ENCODE data around the gene MOXD1.

Gene MOXD1

GRCh38 chr6:132400883-132401617 lies at the start of gene MOXD1:
Gene MOXD1, minus strand, starts transcription at chr6:132401475. Its CDS starts 49 bp downstream, at chr6:132401426.
- DNase-seq = no peak

GRCh38 chr6:132446855-132447241 lies 45.6 kb upstream of the MOXD1 start:
- no peak for DNase-seq

GRCh38 chr6:132446141-132446854 lies 45.0 kb upstream of the MOXD1 start:
- no peak for DNase-seq

GRCh38 chr6:132445201-132445951 lies 44.1 kb upstream of the MOXD1 start:
- no peak for DNase-seq

- no peak for DNase-seq
These were observed 41.9 kb upstream of the MOXD1 start for GRCh38 chr6:132443206-132443605.

- no peak for DNase-seq
These were observed 28.8 kb upstream of the MOXD1 start for GRCh38 chr6:132430110-132430509.

- no peak for DNase-seq
These were observed 23.9 kb upstream of the MOXD1 start for GRCh38 chr6:132425176-132425575.

- no peak for DNase-seq
These were observed 22.6 kb upstream of the MOXD1 start for GRCh38 chr6:132423839-132424238.

GRCh38 chr6:132418235-132418965 lies 17.1 kb upstream of the MOXD1 start:
- no peak for DNase-seq

- DNase-seq = no peak
These were observed 13.5 kb upstream of the MOXD1 start for GRCh38 chr6:132414761-132415160.

GRCh38 chr6:132414322-132414721 lies 13.0 kb upstream of the MOXD1 start:
- DNase-seq = no peak

GRCh38 chr6:132413499-132413802 lies 12.2 kb upstream of the MOXD1 start:
- no peak for DNase-seq

- no peak for DNase-seq
These were observed 11.6 kb upstream of the MOXD1 start for GRCh38 chr6:132412656-132413498.

- no peak for DNase-seq
These were observed 10.0 kb upstream of the MOXD1 start for GRCh38 chr6:132411296-132411695.

- no peak for DNase-seq
These were observed 9.6 kb upstream of the MOXD1 start for GRCh38 chr6:132410830-132411229.

GRCh38 chr6:132405143-132405915 lies 4.1 kb upstream of the MOXD1 start:
- no peak for DNase-seq

GRCh38 chr6:132404736-132405135 lies 3.5 kb upstream of the MOXD1 start:
- no peak for DNase-seq

GRCh38 chr6:132404330-132404729 lies 3.1 kb upstream of the MOXD1 start:
- no peak for DNase-seq

- no peak for DNase-seq
These were observed 477 bp upstream of the MOXD1 start for GRCh38 chr6:132401618-132402285.

- DNase-seq = no peak
These were observed 756 bp downstream of the MOXD1 start for GRCh38 chr6:132400555-132400882.
